H1 (cell line): ENCODE results near the gene NOD2. TPM values are rescaled to one million over a fixed set of nuclear protein-coding genes. Genes with fewer than 3 reads are reported as not detected.

Experiments used
- CTCF ChIA-PET: fragments of 300-600 bp; sonication (Branson Sonifier 250); formaldehyde crosslinking; loops from one replicate; lab custom pipeline; 2021; ENCODE audit not compliant: partially characterized antibody; lab: Charles Lee
- POLR2A ChIA-PET: fragments of 300-600 bp; sonication (Branson Sonifier 250); formaldehyde crosslinking; loops from one replicate; lab custom pipeline; 2021; ENCODE audit warnings: inconsistent platforms; ENCODE audit not compliant: partially characterized antibody; lab: Charles Lee
- DNase-seq, 2 experiments: peaks; one replicate each; pipeline versions ENCODE4 v3.0.0 to v3.0.0-alpha.2; 2010 to 2022; ENCODE audit warnings: low spot score in 2 of 2, low read depth in 1 of 2, mixed read lengths in 1 of 2
- FAIRE-seq: peaks from 2 replicates; lab custom pipeline; 2011; peaks lifted over from hg19 to GRCh38; lab: Jason Lieb, UNC
- H2AFZ ChIP-seq: 2 replicates; pipeline ENCODE4 v1.8.1; 2012; ENCODE audit warnings: low read length, inconsistent platforms
- H2AK5ac ChIP-seq: 2 replicates; pipeline ENCODE4 v1.6.1; 2013; ENCODE audit warnings: low read depth, low read length
- H2BK120ac ChIP-seq: replicated peaks from 2 replicates; pipeline ENCODE3; 2013; ENCODE audit warnings: low read depth, low read length, inconsistent platforms
- H2BK12ac ChIP-seq: 2 replicates; pipeline ENCODE4 v1.6.1; 2013; ENCODE audit warnings: low read depth, low read length
- H2BK15ac ChIP-seq: 2 replicates; pipeline ENCODE4 v1.6.1; 2013; ENCODE audit warnings: low read length
- H2BK20ac ChIP-seq: 2 replicates; pipeline ENCODE4 v1.6.1; 2013; ENCODE audit warnings: low read length
- H2BK5ac ChIP-seq: 2 replicates; pipeline ENCODE4 v1.6.1; 2013; ENCODE audit warnings: low read depth, low read length
- H3K14ac ChIP-seq: 2 replicates; pipeline ENCODE4 v1.6.1; 2013; ENCODE audit warnings: inconsistent platforms; ENCODE audit not compliant: insufficient read length
- H3K18ac ChIP-seq: 2 replicates; pipeline ENCODE4 v1.6.1; 2013; ENCODE audit warnings: low read length; ENCODE audit errors: extremely low read depth
- H3K23ac ChIP-seq: 2 replicates; pipeline ENCODE4 v1.6.1; 2013; ENCODE audit warnings: inconsistent platforms; ENCODE audit not compliant: insufficient read length
- H3K23me2 ChIP-seq: 2 replicates; pipeline ENCODE4 v1.6.1; 2013; ENCODE audit warnings: low read depth, low read length
- H3K27ac ChIP-seq: 2 replicates; pipeline ENCODE4 v1.6.1; 2011; ENCODE audit warnings: low read depth, low read length, inconsistent platforms
- H3K27me3 ChIP-seq, 4 experiments: replicated peaks in 1 of 4; 1 replicate in 1 of 4; 2 replicates in 3 of 4; pipeline versions ENCODE4 v1.6.1 to v1.8.1; 2011 to 2013; ENCODE audit warnings: low read length in 3 of 4, mild to moderate bottlenecking in 3 of 4, inconsistent platforms in 2 of 4, mixed read lengths in 2 of 4, moderate library complexity in 1 of 4; ENCODE audit not compliant: control insufficient read depth in 3 of 4, insufficient read depth in 3 of 4; ENCODE audit errors: extremely low read depth in 1 of 4
- H3K36me3 ChIP-seq, 4 experiments: 2 replicates each; pipeline versions ENCODE4 v1.6.1 to v1.8.1; 2011 to 2013; ENCODE audit warnings: mild to moderate bottlenecking in 4 of 4, low read length in 3 of 4, moderate library complexity in 2 of 4, control low read depth in 1 of 4, inconsistent platforms in 1 of 4; ENCODE audit not compliant: insufficient read depth in 4 of 4, control insufficient read depth in 2 of 4
- H3K4ac ChIP-seq: replicated peaks from 2 replicates; pipeline ENCODE3; 2013; ENCODE audit warnings: low read length, low read depth, mixed read lengths, inconsistent platforms; ENCODE audit not compliant: insufficient read length
- H3K4me1 ChIP-seq, 4 experiments: replicated peaks in 1 of 4; 1 replicate in 1 of 4; 2 replicates in 3 of 4; pipeline versions ENCODE4 v1.6.1 to v1.8.1; 2011 to 2013; ENCODE audit warnings: low read length in 3 of 4, inconsistent platforms in 2 of 4, mixed read lengths in 1 of 4; ENCODE audit not compliant: insufficient read depth in 4 of 4, control insufficient read depth in 3 of 4
- H3K4me2 ChIP-seq, 2 experiments: 2 replicates each; pipeline versions ENCODE4 v1.6.1 to v1.8.1; 2011 to 2013; ENCODE audit warnings: low read depth in 2 of 2, low read length in 2 of 2, control low read depth in 1 of 2, inconsistent platforms in 1 of 2, mild to moderate bottlenecking in 1 of 2; ENCODE audit not compliant: insufficient read depth in 1 of 2
- H3K4me3 ChIP-seq, 4 experiments: fragments of 200-600, 300-600 bp in 1 of 4; sonication (generic), shearing (Covaris generic), sonication (Bioruptor Twin) in 1 of 4; 2 replicates each; pipeline versions ENCODE4 v1.5.1 to v1.8.1; 2011 to 2016; ENCODE audit warnings: low read length in 4 of 4, low read depth in 3 of 4, control low read depth in 2 of 4, inconsistent platforms in 2 of 4, mild to moderate bottlenecking in 2 of 4, mixed read lengths in 1 of 4, moderate library complexity in 1 of 4; ENCODE audit not compliant: insufficient read depth in 2 of 4; ENCODE audit errors: extremely low read depth in 1 of 4
- H3K56ac ChIP-seq: replicated peaks from 2 replicates; pipeline ENCODE3; 2013; ENCODE audit warnings: low read depth, mild to moderate bottlenecking, mixed read lengths, low read length, inconsistent platforms; ENCODE audit not compliant: insufficient read length
- H3K79me1 ChIP-seq: 2 replicates; pipeline ENCODE4 v1.6.1; 2013; ENCODE audit warnings: low read depth, low read length, control low read depth
- H3K79me2 ChIP-seq, 2 experiments: 2 replicates each; pipeline versions ENCODE4 v1.6.1 to v1.8.1; 2012 to 2013; ENCODE audit warnings: low read length in 2 of 2, mild to moderate bottlenecking in 2 of 2, inconsistent platforms in 1 of 2; ENCODE audit not compliant: insufficient read depth in 2 of 2, control insufficient read depth in 1 of 2
- H3K9ac ChIP-seq, 4 experiments: replicated peaks in 1 of 4; 1 replicate in 1 of 4; 2 replicates in 3 of 4; pipeline versions ENCODE4 v1.6.1 to v1.8.1; 2011 to 2013; ENCODE audit warnings: low read depth in 3 of 4, low read length in 3 of 4, control low read depth in 2 of 4, mild to moderate bottlenecking in 2 of 4, moderate library complexity in 2 of 4, inconsistent platforms in 1 of 4; ENCODE audit errors: extremely low read depth in 1 of 4
- H3K9me3 ChIP-seq, 2 experiments: 2 replicates each; pipeline versions ENCODE4 v1.6.1 to v1.8.1; 2012 to 2013; ENCODE audit warnings: mild to moderate bottlenecking in 2 of 2, moderate library complexity in 2 of 2, control low read depth in 1 of 2, inconsistent platforms in 1 of 2, low read depth in 1 of 2, low read length in 1 of 2, mixed read lengths in 1 of 2; ENCODE audit not compliant: insufficient read depth in 2 of 2
- H4K20me1 ChIP-seq, 2 experiments: replicated peaks in 1 of 2; 2 replicates each; pipeline versions ENCODE3 to v1.8.1; 2011 to 2013; ENCODE audit warnings: inconsistent platforms in 2 of 2, low read length in 2 of 2, mild to moderate bottlenecking in 1 of 2; ENCODE audit not compliant: insufficient read depth in 2 of 2, control insufficient read depth in 1 of 2
- H4K5ac ChIP-seq: 2 replicates; pipeline ENCODE4 v1.6.1; 2013; ENCODE audit warnings: low read length, low read depth, mixed read lengths, inconsistent platforms; ENCODE audit not compliant: insufficient read length
- H4K8ac ChIP-seq: 2 replicates; pipeline ENCODE4 v1.8.0; 2013; ENCODE audit warnings: mild to moderate bottlenecking, moderate library complexity, low read length, inconsistent platforms; ENCODE audit not compliant: insufficient read depth; ENCODE audit errors: extremely low read depth
- H4K91ac ChIP-seq: replicated peaks from 2 replicates; pipeline ENCODE3; 2013; ENCODE audit warnings: low read length, mixed read lengths, inconsistent platforms; ENCODE audit not compliant: insufficient read length
- ASH2L ChIP-seq: fragments of 200-600, 300-600 bp; sonication (generic); IDR thresholded peaks from one replicate; pipeline ENCODE4 v1.7.1; 2017; ENCODE audit warnings: low read length
- KDM4A ChIP-seq: IDR thresholded peaks from one replicate; pipeline ENCODE4 v1.7.1; 2012; ENCODE audit warnings: low read depth, mild to moderate bottlenecking, moderate library complexity, low read length, inconsistent platforms; ENCODE audit not compliant: severe bottlenecking
- RNF2 ChIP-seq: fragments of 200-900, 300-1000 bp; sonication (generic); IDR thresholded peaks from 2 replicates; pipeline ENCODE4 v1.7.1; 2016; ENCODE audit warnings: borderline replicate concordance, low read depth, mild to moderate bottlenecking, antibody characterized with exemption, low read length; ENCODE audit not compliant: poor library complexity, severe bottlenecking; ENCODE audit errors: missing control alignments
- SP4 ChIP-seq: IDR thresholded peaks from 2 replicates; pipeline ENCODE4 v1.6.1; 2012; ENCODE audit warnings: low read length, inconsistent platforms
- WGBS, 2 experiments: shearing (Covaris generic) in 1 of 2; methylation state at CpG; one replicate each; pipeline versions ENCODE4 v1.1.6 to v1.1.7; 2013 to 2015; ENCODE audit warnings: low lambda C conversion rate in 2 of 2, mixed read lengths in 2 of 2, inconsistent platforms in 1 of 2, low coverage in 1 of 2, missing lambda C conversion rate in 1 of 2; ENCODE audit not compliant: insufficient replicate concordance in 2 of 2, insufficient coverage in 1 of 2, insufficient read length in 1 of 2; ENCODE audit errors: extremely low coverage in 1 of 2, missing lambda C conversion rate in 1 of 2; 5-methylcytosine and 5-hydroxymethylcytosine counted together
- polyA plus RNA-seq, 7 experiments: library from polyadenylated mRNA; depleted of rRNA in 3 of 7; stranded (reverse) in 5 of 7; unstranded in 2 of 7; fragments of >200 nt in 5 of 7; fragments of 200-250 nt in 2 of 7; gene quantifications; 1 replicate in 5 of 7; 2 replicates in 1 of 7; 4 replicates in 1 of 7; pipeline versions ENCODE4 v1.2.1 to v1.2.3, GENCODE V29; 2011 to 2013; ENCODE audit warnings: missing spikeins in 2 of 7, mixed read lengths in 2 of 7
- total RNA-seq: library from RNA; stranded (reverse); fragmentation: NEBNext Ultra II Directional; extraction: Animal tissue kit (Norgen Biotek cat#: 25700); gene quantifications from 2 replicates; pipeline ENCODE4 v1.2.1, GENCODE V29; 2021

NOD2 gene
- total and polyA plus RNA-seq, 2 of the 8 experiments (the other 6 are each of a cell fraction or from before 2014, with no cell fraction given) = 0.37 to 0.42 TPM

GRCh38 chr16:50742576-50743200 lies 49.3 kb downstream of the NOD2 start:
- Histone ChIP-seq H3K23me2 (no peaks in the 10 kb centered on the region), H2AFZ (peak overlapping the region; percentile 84; the same call in 1 of the 2 replicates), H2AK5ac (no peak overlapping the region), H3K79me1 (no peaks in the 10 kb centered on the region), H4K8ac (no peak overlapping the region; the same call in 1 of the 2 replicates), H2BK20ac (no peak overlapping the region), H3K36me3 (no peaks in the 10 kb centered on the region), H4K20me1 (no peaks in the 10 kb centered on the region), H3K9ac (peak overlapping the region; percentile 8 to 34 (median 12); a peak in 2 of 7 replicates), H3K14ac (no peak overlapping the region), H3K27me3 (no peaks in the 10 kb centered on the region), H3K4me3 (peak overlapping the region; percentile 63 to 97 (median 74)), H3K23ac (no peak overlapping the region), H2BK5ac (no peak overlapping the region), H3K4me2 (peak overlapping the region; percentile 83 to 89), H2BK12ac (no peak overlapping the region), H3K4ac (no peak overlapping the region), H2BK15ac (no peak overlapping the region), H2BK120ac (no peak overlapping the region), H3K4me1 (peaks cover 3 to 12% (median 5%) of the 10 kb centered on the region in 4 experiments; a peak in 6 of 7 replicates), H3K18ac (peak overlapping the region; percentile 19; the same call in 1 of the 2 replicates), H3K9me3 (no peaks in the 10 kb centered on the region), H4K91ac (no peak overlapping the region), H3K27ac (no peak overlapping the region), H3K56ac (peak overlapping the region; percentile 11), H4K5ac (no peak overlapping the region), H3K79me2 (no peaks in the 10 kb centered on the region)
- ChIA-PET POLR2A (no interaction called here), CTCF (no interaction called here)
- FAIRE-seq (no peak), DNase-seq (peak in 1 of 2 experiments; percentile 56)
- no peak for TF ChIP-seq RNF2
- TF ChIP-seq ASH2L = peak; percentile 78
- TF ChIP-seq KDM4A = peak; percentile 53
- TF ChIP-seq SP4 = no peak
- 8% methylated on average over 23 of the region's 28 CpGs; no CpG with 5 or more reads in 1 of the 2 experiments for WGBS, 2 experiments
